ENCODE results near the gene UCKL1. TPM values are rescaled to one million over a fixed set of nuclear protein-coding genes. Genes with fewer than 3 reads are reported as not detected.
A peak's percentile ranks its signal among the peaks of the same experiment; 100 is the strongest.

The UCKL1 gene
- polyA plus RNA-seq, 3 donors = 10.9 to 65.8 (median 14.5) TPM

DNA sequence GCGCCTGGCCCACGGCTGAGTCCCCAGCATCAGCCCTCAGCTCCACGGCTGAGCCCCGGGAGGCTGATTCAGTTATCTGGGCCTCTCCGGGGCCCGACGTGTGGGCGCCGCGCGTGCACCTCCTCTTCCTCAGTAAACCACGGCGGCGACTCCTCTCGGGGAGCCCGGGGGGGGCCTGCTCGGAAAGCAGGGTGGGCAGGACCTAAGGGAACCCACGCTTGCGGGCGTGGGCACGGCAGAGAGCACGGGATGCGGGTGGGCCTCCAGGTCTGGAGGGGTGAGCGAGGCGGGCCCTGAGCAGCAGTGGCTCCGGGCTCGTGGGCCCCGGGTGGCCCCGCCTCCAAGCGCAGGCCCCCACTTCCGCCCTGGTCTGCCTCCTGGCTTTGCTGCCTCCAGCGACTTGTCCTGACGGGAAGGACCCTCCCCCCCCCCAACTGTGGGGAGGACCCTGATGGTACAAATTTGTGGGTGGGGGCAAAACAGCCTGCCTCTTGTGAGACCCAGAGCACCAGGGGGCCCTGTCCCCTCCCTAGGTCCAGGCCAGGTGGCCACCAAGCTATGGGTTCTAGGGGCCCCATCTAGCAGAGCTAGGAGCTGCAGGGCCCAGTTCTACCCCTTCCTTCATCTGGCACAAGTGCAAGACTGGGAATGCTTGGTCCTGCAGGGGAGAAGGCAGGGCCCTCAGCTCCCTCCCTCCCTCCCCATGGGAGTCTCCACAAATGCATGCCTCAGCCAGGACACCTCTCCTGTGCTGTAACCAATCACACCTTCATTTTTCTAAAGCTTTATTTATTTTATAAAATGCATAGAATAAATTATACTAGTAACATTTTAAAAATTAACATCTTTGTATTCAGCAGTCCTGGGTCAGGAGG, 16.9 kb downstream of the UCKL1 start:
- Histone ChIP-seq H3K4me2 (replicated peaks; ENCODE audit: extremely low read depth, low read length, poor library complexity, severe bottlenecking) (no peak overlapping the region), H2AFZ (ENCODE audit: insufficient read depth, low read depth, low read length, poor library complexity, severe bottlenecking) (no peak overlapping the region), H3K27ac (ENCODE audit: low read depth in 1 of 2, low read length in 2 of 2) (peak overlapping the region in 1 of 2 donors; percentile 41), H4K20me1 (ENCODE audit: insufficient read depth, low read length) (peaks cover 99% of the 10 kb centered on the region), H3K9me3 (replicated peaks in 1 of 2; ENCODE audit: control insufficient read depth in 1 of 2, insufficient read depth in 1 of 2, low read length in 2 of 2) (no peaks in the 10 kb centered on the region), H3K36me3 (replicated peaks in 1 of 2; ENCODE audit: control insufficient read depth in 1 of 2, insufficient read depth in 2 of 2, low read length in 2 of 2) (peaks cover 47 to 71% of the 10 kb centered on the region in 2 donors), H3K4me1 (ENCODE audit: control insufficient read depth in 1 of 2, insufficient read depth in 2 of 2, low read length in 2 of 2) (peaks cover 30 to 39% of the 10 kb centered on the region in 2 donors), H3K9ac (ENCODE audit: insufficient read depth, low read length, poor library complexity, severe bottlenecking) (no peak overlapping the region), H3K27me3 (ENCODE audit: control insufficient read depth in 2 of 2, insufficient read depth in 2 of 2, low read length in 2 of 2) (no peaks in the 10 kb centered on the region), H3K4me3 (replicated peaks in 1 of 3; ENCODE audit: low read depth in 2 of 3, low read length in 3 of 3) (no peak overlapping the region), H3K79me2 (ENCODE audit: insufficient read depth, low read length) (peaks cover 77% of the 10 kb centered on the region)
- TF ChIP-seq, protein P1, sequence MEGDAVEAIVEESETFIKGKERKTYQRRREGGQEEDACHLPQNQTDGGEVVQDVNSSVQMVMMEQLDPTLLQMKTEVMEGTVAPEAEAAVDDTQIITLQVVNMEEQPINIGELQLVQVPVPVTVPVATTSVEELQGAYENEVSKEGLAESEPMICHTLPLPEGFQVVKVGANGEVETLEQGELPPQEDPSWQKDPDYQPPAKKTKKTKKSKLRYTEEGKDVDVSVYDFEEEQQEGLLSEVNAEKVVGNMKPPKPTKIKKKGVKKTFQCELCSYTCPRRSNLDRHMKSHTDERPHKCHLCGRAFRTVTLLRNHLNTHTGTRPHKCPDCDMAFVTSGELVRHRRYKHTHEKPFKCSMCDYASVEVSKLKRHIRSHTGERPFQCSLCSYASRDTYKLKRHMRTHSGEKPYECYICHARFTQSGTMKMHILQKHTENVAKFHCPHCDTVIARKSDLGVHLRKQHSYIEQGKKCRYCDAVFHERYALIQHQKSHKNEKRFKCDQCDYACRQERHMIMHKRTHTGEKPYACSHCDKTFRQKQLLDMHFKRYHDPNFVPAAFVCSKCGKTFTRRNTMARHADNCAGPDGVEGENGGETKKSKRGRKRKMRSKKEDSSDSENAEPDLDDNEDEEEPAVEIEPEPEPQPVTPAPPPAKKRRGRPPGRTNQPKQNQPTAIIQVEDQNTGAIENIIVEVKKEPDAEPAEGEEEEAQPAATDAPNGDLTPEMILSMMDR (IDR thresholded peaks at IDR 0.05) = no peak
- Mint-ChIP-seq H3K36me3 (peaks cover 32 to 57% of the 10 kb centered on the region in 2 donors), H3K4me1 (peaks cover 32% of the 10 kb centered on the region), H3K4me3 (no peak overlapping the region), H3K27ac (peak overlapping the region in 2 of 7 donors; percentile 42 to 49), H3K27me3 (ENCODE audit: low read depth in 3 of 3) (no peaks in the 10 kb centered on the region), H3K9me3 (peaks cover 0 to 3% (median 0%) of the 10 kb centered on the region in 7 donors)
- no peak for DNase-seq
- WGBS (ENCODE audit: insufficient coverage) = 68% methylated on average over 20 of the region's 33 CpGs
- intact Hi-C loops (cut with micrococcal nuclease) = no loop called here

DNA sequence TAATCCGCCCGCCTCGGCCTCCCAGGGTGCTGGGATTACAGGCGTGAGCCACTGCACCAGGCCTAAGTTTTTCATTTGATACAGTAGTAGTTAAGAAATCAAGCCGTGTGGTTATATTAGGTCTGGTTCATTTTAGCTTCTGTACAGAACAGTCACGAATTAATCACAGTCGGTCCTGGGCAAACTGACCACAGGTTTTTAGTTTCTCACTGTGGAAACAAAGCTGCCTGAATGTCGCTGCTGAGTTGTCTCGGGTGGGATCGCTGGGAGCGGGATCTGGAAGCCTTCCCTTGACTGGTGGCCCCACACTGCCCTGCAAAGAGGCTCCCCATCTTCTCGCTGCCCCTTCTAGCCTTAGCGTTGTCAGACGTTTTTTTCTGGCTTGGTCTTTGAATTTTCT, 18.6 kb downstream of the UCKL1 start:
- Histone ChIP-seq H3K9ac (ENCODE audit: insufficient read depth, low read length, poor library complexity, severe bottlenecking) (no peak overlapping the region), H4K20me1 (ENCODE audit: insufficient read depth, low read length) (peaks cover 99% of the 10 kb centered on the region), H3K4me1 (ENCODE audit: control insufficient read depth in 1 of 2, insufficient read depth in 2 of 2, low read length in 2 of 2) (peaks cover 25 to 32% of the 10 kb centered on the region in 2 donors), H3K27ac (ENCODE audit: low read depth in 1 of 2, low read length in 2 of 2) (no peak overlapping the region), H3K36me3 (replicated peaks in 1 of 2; ENCODE audit: control insufficient read depth in 1 of 2, insufficient read depth in 2 of 2, low read length in 2 of 2) (peaks cover 51 to 72% of the 10 kb centered on the region in 2 donors), H3K27me3 (ENCODE audit: control insufficient read depth in 2 of 2, insufficient read depth in 2 of 2, low read length in 2 of 2) (no peaks in the 10 kb centered on the region), H2AFZ (ENCODE audit: insufficient read depth, low read depth, low read length, poor library complexity, severe bottlenecking) (no peak overlapping the region), H3K79me2 (ENCODE audit: insufficient read depth, low read length) (peaks cover 81% of the 10 kb centered on the region), H3K4me3 (replicated peaks in 1 of 3; ENCODE audit: low read depth in 2 of 3, low read length in 3 of 3) (no peak overlapping the region), H3K4me2 (replicated peaks; ENCODE audit: extremely low read depth, low read length, poor library complexity, severe bottlenecking) (no peak overlapping the region), H3K9me3 (replicated peaks in 1 of 2; ENCODE audit: control insufficient read depth in 1 of 2, insufficient read depth in 1 of 2, low read length in 2 of 2) (no peaks in the 10 kb centered on the region)
- TF ChIP-seq, protein P1 (IDR thresholded peaks at IDR 0.05) = no peak
- H3K36me3 Mint-ChIP-seq = peaks cover 33 to 66% of the 10 kb centered on the region in 2 donors
- 94% methylated on average over 11 of the region's 14 CpGs for WGBS (ENCODE audit: insufficient coverage)
- no peak for DNase-seq
- H3K27ac Mint-ChIP-seq = peak overlapping the region in 1 of 7 donors; percentile 42
- peaks cover 0 to 3% (median 0%) of the 10 kb centered on the region in 7 donors for H3K9me3 Mint-ChIP-seq
- peaks cover 30% of the 10 kb centered on the region for H3K4me1 Mint-ChIP-seq
- no peaks in the 10 kb centered on the region for H3K27me3 Mint-ChIP-seq (ENCODE audit: low read depth in 3 of 3)
- intact Hi-C loops (cut with micrococcal nuclease) = no loop called here
- no peak overlapping the region for H3K4me3 Mint-ChIP-seq
